Loucy (cell line): ENCODE data around the gene UPK1B.

Source experiments
- H2AFZ ChIP-seq: fragments of 200-600 bp; sonication (generic); 2 replicates; pipeline ENCODE4 v1.6.0; 2016; ENCODE audit warnings: antibody characterized with exemption, mild to moderate bottlenecking, low read length, moderate library complexity
- H3F3A ChIP-seq: fragments of 200-600 bp; 2 replicates; pipeline ENCODE4 v1.6.0; 2016; ENCODE audit warnings: antibody characterized with exemption, low read depth, mild to moderate bottlenecking
- H3K27me3 ChIP-seq: fragments of 200-600 bp; sonication (generic); 2 replicates; pipeline ENCODE4 v1.6.1; 2014; ENCODE audit warnings: low read length, mild to moderate bottlenecking; ENCODE audit not compliant: insufficient read depth, poor library complexity, severe bottlenecking
- H3K36me3 ChIP-seq: fragments of 200-600 bp; sonication (generic); 2 replicates; pipeline ENCODE4 v1.6.1; 2016; ENCODE audit warnings: low read length; ENCODE audit not compliant: insufficient read depth
- H3K4me1 ChIP-seq: fragments of 200-600 bp; sonication (generic); 2 replicates; pipeline ENCODE4 v1.5.1; 2014; ENCODE audit warnings: low read length, mild to moderate bottlenecking; ENCODE audit not compliant: insufficient read depth, poor library complexity, severe bottlenecking
- H3K4me2 ChIP-seq: fragments of 200-600 bp; sonication (generic); 2 replicates; pipeline ENCODE4 v1.6.0; 2014; ENCODE audit warnings: antibody characterized with exemption, low read length, low read depth, mild to moderate bottlenecking; ENCODE audit not compliant: poor library complexity, severe bottlenecking
- H3K4me3 ChIP-seq: fragments of 200-600 bp; sonication (generic); 2 replicates; pipeline ENCODE4 v1.5.1; 2014; ENCODE audit warnings: low read length, mild to moderate bottlenecking, mixed read lengths; ENCODE audit not compliant: poor library complexity, severe bottlenecking
- H3K79me2 ChIP-seq: fragments of 200-600 bp; sonication (generic); 2 replicates; pipeline ENCODE4 v1.6.1; 2014; ENCODE audit warnings: low read length; ENCODE audit not compliant: insufficient read depth
- H3K9ac ChIP-seq: fragments of 200-600 bp; sonication (generic); 2 replicates; pipeline ENCODE4 v1.6.0; 2014; ENCODE audit warnings: mild to moderate bottlenecking, low read depth, low read length, moderate library complexity; ENCODE audit not compliant: poor library complexity, severe bottlenecking
- H3K9me2 ChIP-seq: fragments of 200-600 bp; sonication (generic); replicated peaks from 2 replicates; pipeline ENCODE4 v1.6.1; 2016; ENCODE audit warnings: low read depth, low read length, mixed read lengths
- H3K9me3 ChIP-seq: fragments of 200-600 bp; sonication (generic); 2 replicates; pipeline ENCODE4 v1.6.1; 2014; ENCODE audit warnings: mild to moderate bottlenecking, antibody characterized with exemption, low read length, low read depth; ENCODE audit not compliant: insufficient read depth
- H4K20me1 ChIP-seq: fragments of 200-600 bp; sonication (generic); 2 replicates; pipeline ENCODE4 v1.6.0; 2014; ENCODE audit warnings: antibody characterized with exemption, low read length, mild to moderate bottlenecking; ENCODE audit not compliant: insufficient read depth, poor library complexity, severe bottlenecking
- CTCF ChIP-seq: fragments of 200-600 bp; sonication (generic); conservative IDR thresholded peaks from 2 replicates; pipeline ENCODE4 v1.5.1; 2014; ENCODE audit warnings: mild to moderate bottlenecking, antibody characterized with exemption, low read length
- EZH2phosphoT487 ChIP-seq: fragments of 200-600 bp; IDR thresholded peaks from 2 replicates; pipeline ENCODE4 v1.6.1; 2018; ENCODE audit warnings: antibody characterized with exemption, mild to moderate bottlenecking, moderate library complexity, borderline replicate concordance

Gene UPK1B

GRCh38 chr3:119194237-119195150 is 21.1 kb downstream of the UPK1B start:
- H3K36me3 ChIP-seq = no peaks in the 10 kb centered on the region
- H3K4me2 ChIP-seq = no peak overlapping the region
- H3K9me3 ChIP-seq = no peaks in the 10 kb centered on the region
- no peaks in the 10 kb centered on the region for H3K27me3 ChIP-seq
- H3K4me3 ChIP-seq = no peak overlapping the region
- H2AFZ ChIP-seq = no peak overlapping the region
- H3K79me2 ChIP-seq = no peaks in the 10 kb centered on the region
- no peaks in the 10 kb centered on the region for H3F3A ChIP-seq
- no peaks in the 10 kb centered on the region for H3K9me2 ChIP-seq
- TF ChIP-seq CTCF (no peak), EZH2phosphoT487 (no peak)
- no peaks in the 10 kb centered on the region for H3K4me1 ChIP-seq
- H3K9ac ChIP-seq = no peak overlapping the region
- no peaks in the 10 kb centered on the region for H4K20me1 ChIP-seq

DNA sequence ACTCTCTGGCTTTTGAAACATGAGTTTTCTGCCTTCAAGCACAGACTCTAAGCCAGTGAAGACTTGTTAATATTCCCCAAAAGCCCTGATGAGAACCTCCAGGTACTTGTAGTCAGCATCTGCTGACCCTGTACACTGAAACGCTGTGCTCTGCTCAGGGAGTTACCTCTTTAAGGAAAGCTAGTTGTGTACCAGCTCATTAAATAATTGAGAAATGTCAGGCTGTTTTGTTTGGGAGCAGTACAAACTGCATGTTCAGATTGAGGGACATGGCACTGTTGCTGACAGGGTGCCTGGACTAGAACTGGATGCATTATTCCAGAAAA is 21.7 kb downstream of the UPK1B start:
- Histone ChIP-seq H3K27me3 (no peaks in the 10 kb centered on the region), H3K9me2 (no peaks in the 10 kb centered on the region), H3K9ac (no peak overlapping the region), H3F3A (no peaks in the 10 kb centered on the region), H3K4me3 (no peak overlapping the region), H4K20me1 (no peaks in the 10 kb centered on the region), H3K4me1 (no peaks in the 10 kb centered on the region), H3K36me3 (no peaks in the 10 kb centered on the region), H3K9me3 (no peaks in the 10 kb centered on the region), H2AFZ (no peak overlapping the region), H3K79me2 (no peaks in the 10 kb centered on the region), H3K4me2 (no peak overlapping the region)
- TF ChIP-seq EZH2phosphoT487 (no peak), CTCF (no peak)

GRCh38 chr3:119195911-119196310 is 22.5 kb downstream of the UPK1B start:
- H3K4me3 ChIP-seq = no peak overlapping the region
- no peak overlapping the region for H3K4me2 ChIP-seq
- no peaks in the 10 kb centered on the region for H3K27me3 ChIP-seq
- H3K36me3 ChIP-seq = no peaks in the 10 kb centered on the region
- H2AFZ ChIP-seq = no peak overlapping the region
- H3K9me2 ChIP-seq = no peaks in the 10 kb centered on the region
- H3K9me3 ChIP-seq = no peaks in the 10 kb centered on the region
- H3F3A ChIP-seq = no peaks in the 10 kb centered on the region
- H3K9ac ChIP-seq = no peak overlapping the region
- TF ChIP-seq CTCF = no peak
- no peaks in the 10 kb centered on the region for H4K20me1 ChIP-seq
- H3K79me2 ChIP-seq = no peaks in the 10 kb centered on the region
- H3K4me1 ChIP-seq = no peaks in the 10 kb centered on the region
